Effector memory CD8-positive, alpha-beta T cell (primary cell): ENCODE data around the gene OR13J1.
A peak's percentile ranks its signal among the peaks of the same experiment; 100 is the strongest.
"Not testable (repeated sequence)": the region's sequence is repeated elsewhere in the genome, so short reads cannot be mapped to it uniquely, and the experiment has no call there.

Source experiments
- ATAC-seq: fragments of 150-1000 bp; cut with Tn5 transposase; replicated peaks from 2 replicates; pipeline ENCODE4 v1.10.0; 2021; ENCODE audit warnings: mild to moderate bottlenecking, moderate library complexity
- DNase-seq, 3 experiments: peaks; one replicate each; pipeline ENCODE4 v3.0.0; 2021
- H3K27ac Mint-ChIP-seq, 2 donors: one replicate each; pipeline ENCODE4 v1.8.0; 2022; ENCODE audit warnings: mild to moderate bottlenecking in 2 of 2, mixed read lengths in 2 of 2, moderate library complexity in 2 of 2
- H3K27me3 Mint-ChIP-seq, 2 donors: one replicate each; pipeline ENCODE4 v1.8.0; 2022; ENCODE audit warnings: mixed read lengths in 2 of 2
- H3K36me3 Mint-ChIP-seq: one replicate; pipeline ENCODE4 v1.8.0; 2022; ENCODE audit warnings: mild to moderate bottlenecking, moderate library complexity, mixed read lengths; ENCODE audit not compliant: insufficient read depth
- H3K4me1 Mint-ChIP-seq, 2 donors: one replicate each; pipeline ENCODE4 v1.8.0; 2022; ENCODE audit warnings: low read depth in 2 of 2, mixed read lengths in 2 of 2
- H3K4me3 Mint-ChIP-seq, 2 donors: one replicate each; pipeline ENCODE4 v1.8.0; 2022; ENCODE audit warnings: mild to moderate bottlenecking in 2 of 2, mixed read lengths in 2 of 2, moderate library complexity in 2 of 2
- H3K9me3 Mint-ChIP-seq, 2 donors: one replicate each; pipeline ENCODE4 v1.8.0; 2022; ENCODE audit warnings: mixed read lengths in 2 of 2

The OR13J1 gene

DNA sequence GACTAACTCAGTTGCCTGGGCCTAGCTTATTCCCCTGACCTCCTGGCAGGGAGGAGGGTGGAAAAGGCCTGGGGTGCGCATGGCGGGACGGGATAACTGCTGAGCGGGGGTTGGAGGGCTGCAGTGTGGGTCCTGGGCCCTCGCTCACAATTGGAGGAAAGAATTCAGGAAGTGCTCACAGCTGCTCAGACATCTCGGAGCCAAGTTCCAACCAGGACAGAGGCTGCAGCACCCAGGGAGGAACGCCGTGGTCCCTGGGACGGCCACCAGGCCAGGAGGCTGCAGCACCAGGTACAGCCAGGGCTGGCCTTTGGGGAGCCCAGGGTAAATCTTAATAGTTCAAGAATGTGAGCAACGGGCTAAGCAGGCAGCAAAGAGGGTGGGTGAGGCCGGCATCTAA, 39.1 kb upstream of the OR13J1 start, which contains the start of gene SPAAR:
Gene SPAAR, plus strand, starts transcription at position 217 of the 400 bp plus-strand sequence. CDS start 974 bp downstream, outside the sequence.
- peaks cover 12 to 14% of the 10 kb centered on the region in 2 donors for H3K4me1 Mint-ChIP-seq
- ATAC-seq (no peak), DNase-seq (no peak)
- peak within 1 kb of the TSS; percentile 25 to 67 for H3K27ac Mint-ChIP-seq
- H3K36me3 Mint-ChIP-seq: no peaks in the 10 kb centered on the region
- H3K27me3 Mint-ChIP-seq: peaks cover 0 to 8% of the 10 kb centered on the region in 2 donors
- H3K9me3 Mint-ChIP-seq: no peaks in the 10 kb centered on the region
- peak within 1 kb of the TSS in 1 of 2 donors; percentile 45 for H3K4me3 Mint-ChIP-seq

DNA sequence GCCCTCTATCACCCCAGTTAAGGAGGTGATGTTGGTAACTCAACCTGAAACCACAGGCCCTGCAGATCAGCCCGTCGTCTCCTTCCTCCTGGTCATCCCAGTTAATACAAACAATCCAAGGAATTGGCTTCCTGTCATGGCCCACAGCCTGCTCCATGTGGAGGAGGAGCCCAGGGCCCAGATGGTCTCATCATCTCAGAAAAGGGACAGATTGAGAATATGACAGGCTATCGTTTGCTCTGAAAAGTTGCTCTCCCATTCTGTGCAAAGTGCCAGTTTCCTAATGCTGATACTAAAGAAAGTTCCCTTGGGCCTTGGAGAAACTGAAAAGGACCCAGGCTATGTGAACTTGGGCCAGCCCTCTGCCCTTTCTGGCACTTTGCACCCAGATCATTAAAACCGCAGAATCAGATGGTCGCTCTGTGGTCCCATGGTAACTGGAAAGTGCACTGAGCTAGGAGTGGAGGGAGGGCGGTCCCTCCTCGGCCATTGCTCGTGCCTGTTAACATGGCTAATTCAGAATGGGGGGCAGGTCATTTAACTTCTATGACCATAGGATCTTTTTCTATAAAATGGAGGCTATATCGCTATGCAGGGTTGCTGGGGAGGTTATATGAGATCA, 38.4 kb upstream of the OR13J1 start:
- Mint-ChIP-seq H3K4me3 (peak overlapping the region in 1 of 2 donors; percentile 45), H3K4me1 (peaks cover 12 to 14% of the 10 kb centered on the region in 2 donors), H3K9me3 (no peaks in the 10 kb centered on the region), H3K27ac (peak overlapping the region; percentile 25 to 67), H3K36me3 (no peaks in the 10 kb centered on the region), H3K27me3 (peaks cover 0 to 8% of the 10 kb centered on the region in 2 donors)
- DNase-seq (no peak), ATAC-seq (no peak)

DNA sequence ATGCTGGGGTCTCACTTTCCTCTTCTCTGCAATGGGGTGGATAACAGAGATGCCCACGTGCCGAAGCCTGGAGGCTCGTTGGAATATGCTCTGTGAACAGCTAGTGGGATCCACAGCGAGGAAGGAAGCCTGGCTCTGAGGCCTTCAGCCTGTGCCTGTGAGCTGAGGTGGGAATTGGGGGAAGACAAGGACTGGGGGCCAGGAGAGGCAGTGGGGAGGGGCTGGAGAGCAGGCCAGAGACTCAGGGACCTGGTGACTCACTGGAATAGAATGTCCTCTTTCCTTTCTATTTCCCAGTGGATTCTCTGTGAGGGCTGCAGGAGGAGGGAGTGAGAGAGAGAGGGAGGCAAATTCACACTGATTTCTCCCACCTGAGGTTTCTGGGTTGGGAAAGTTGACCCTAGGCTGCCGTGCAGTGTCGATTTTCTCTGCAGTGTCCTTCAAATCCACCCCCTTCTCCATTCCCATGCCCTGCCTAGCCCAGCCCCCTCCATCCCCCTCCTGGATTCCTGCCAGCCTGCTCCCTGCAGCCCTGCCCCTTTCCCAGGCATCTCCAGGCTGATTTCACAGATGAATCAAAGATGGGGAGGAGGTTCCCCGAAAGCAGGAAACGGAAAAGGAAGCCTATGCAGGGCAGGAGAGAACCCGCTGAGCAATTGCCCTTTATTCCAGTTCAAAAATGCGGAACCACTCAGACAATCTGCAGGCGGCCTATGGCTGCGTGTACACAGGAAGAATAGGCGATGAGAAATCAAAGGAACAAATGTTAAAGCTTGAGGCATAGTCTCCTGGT, 37.7 kb upstream of the OR13J1 start:
- ATAC-seq (no peak), DNase-seq (no peak)
- Mint-ChIP-seq H3K4me1 (peaks cover 12 to 17% of the 10 kb centered on the region in 2 donors), H3K9me3 (no peaks in the 10 kb centered on the region), H3K27ac (no peak overlapping the region), H3K27me3 (peaks cover 0 to 8% of the 10 kb centered on the region in 2 donors), H3K36me3 (no peaks in the 10 kb centered on the region), H3K4me3 (no peak overlapping the region)

DNA sequence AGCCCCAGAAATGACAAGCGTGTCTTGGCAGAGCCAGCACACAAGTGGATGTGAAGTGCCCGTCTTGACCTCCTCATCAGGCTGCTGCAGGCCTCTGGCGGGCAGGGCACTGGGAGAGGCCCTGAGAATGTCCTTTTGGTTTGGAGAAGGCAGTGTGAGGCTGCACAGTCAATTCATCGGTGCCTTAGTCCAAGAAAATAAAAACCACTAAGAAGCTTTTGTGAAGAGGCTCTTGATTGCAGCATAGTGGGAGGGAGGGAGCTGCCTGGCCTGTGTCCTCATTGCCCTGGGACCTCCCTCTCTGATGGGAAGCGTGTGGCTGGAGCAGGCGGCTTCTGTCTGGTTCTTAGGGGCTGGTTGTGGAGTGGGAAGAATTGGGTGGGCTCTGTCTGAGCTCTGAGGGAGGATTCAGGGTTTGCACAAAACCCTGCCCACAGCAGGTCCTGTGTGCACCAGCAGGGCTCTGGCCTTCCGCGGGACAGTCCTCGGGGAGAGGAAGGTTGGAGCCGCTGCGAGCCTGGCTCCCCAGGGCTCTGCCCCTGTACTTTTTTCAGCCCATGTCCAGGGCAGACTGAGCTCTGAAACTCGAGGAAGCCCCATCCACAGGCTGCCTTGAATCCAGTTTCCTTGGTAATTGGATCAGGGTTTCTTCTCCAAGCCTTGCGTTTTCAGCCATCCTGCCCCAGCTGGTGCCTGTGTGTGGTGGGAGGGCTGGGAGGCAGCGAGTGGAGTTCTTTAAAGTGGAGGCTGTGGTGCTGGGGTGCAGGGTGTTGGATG, 36.9 kb upstream of the OR13J1 start:
- Mint-ChIP-seq H3K36me3 (no peaks in the 10 kb centered on the region), H3K4me3 (no peak overlapping the region), H3K27me3 (peaks cover 4 to 16% of the 10 kb centered on the region in 2 donors), H3K4me1 (peaks cover 12 to 15% of the 10 kb centered on the region in 2 donors), H3K27ac (peak overlapping the region in 1 of 2 donors; percentile 44), H3K9me3 (no peaks in the 10 kb centered on the region)
- ATAC-seq (no peak), DNase-seq (no peak)

DNA sequence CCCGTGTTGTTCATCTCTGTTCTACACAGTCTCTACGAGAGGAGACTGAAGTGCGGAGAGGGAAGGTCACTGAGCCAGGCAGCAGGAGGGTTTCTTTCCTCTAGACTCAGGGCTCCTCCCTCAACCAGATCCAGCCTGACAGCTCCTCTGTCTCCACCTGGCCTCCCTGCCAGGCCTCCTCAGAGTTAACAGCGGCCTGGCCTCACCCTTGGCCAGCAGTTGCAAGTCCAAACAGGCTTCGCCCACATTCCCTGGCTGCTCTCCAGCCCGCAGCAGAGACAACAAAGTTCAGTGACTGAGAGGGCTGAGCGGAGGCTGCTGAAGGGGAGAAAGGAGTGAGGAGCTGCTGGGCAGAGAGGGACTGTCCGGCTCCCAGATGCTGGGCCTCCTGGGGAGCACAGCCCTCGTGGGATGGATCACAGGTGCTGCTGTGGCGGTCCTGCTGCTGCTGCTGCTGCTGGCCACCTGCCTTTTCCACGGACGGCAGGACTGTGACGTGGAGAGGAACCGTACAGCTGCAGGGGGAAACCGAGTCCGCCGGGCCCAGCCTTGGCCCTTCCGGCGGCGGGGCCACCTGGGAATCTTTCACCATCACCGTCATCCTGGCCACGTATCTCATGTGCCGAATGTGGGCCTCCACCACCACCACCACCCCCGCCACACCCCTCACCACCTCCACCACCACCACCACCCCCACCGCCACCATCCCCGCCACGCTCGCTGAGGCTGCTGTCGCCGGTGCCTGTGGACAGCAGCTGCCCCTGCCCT, 35.9 kb upstream of the OR13J1 start, which contains the start of gene HRCT1:
Gene HRCT1, plus strand, starts transcription at position 291 of the 768 bp plus-strand sequence. Its CDS starts 86 bp downstream, at position 377.
- no peaks in the 10 kb centered on the region for H3K9me3 Mint-ChIP-seq
- no peaks in the 10 kb centered on the region for H3K36me3 Mint-ChIP-seq
- ATAC-seq (no peak), DNase-seq (no peak)
- peak within 1 kb of the TSS in 1 of 2 donors; percentile 44 for H3K27ac Mint-ChIP-seq
- H3K27me3 Mint-ChIP-seq: peaks cover 6 to 26% of the 10 kb centered on the region in 2 donors
- peaks cover 9 to 12% of the 10 kb centered on the region in 2 donors for H3K4me1 Mint-ChIP-seq
- no peak within 1 kb of the TSS for H3K4me3 Mint-ChIP-seq

DNA sequence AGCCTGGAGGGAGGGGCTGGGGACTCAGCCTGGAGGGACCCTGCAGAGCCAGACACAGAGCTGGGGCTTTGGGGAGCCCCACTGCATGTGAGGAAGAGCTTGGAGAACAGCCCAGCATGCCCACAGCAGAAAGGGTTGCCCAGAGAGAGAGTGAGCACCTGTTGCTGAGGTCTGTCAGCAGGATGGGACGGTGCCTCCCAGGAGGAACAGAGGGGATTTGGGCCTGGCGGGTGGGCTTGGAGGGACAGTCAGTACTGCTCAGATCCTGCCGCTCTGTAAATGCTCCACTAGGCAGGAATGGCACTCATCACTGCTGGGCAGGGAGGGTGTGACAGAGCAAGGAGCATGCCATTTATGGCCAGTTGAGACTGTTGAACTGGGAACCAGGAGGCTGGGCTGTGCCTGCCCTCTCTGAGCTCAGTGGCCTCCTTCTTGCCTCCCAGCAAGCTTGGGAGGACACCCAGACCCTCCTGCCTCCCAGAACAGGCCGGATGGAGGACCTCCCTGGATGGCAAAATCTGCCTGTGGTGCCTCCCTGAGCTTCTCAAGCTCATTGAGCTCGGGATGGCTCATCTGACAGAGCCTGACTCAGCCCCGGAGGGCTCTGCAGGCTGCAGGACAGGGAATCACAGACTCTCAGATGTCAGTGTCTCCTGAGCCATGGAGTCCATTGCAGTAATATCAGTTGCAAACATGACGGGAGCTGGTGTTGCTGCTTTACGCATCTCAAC, 35.0 kb upstream of the OR13J1 start:
- Mint-ChIP-seq H3K9me3 (no peaks in the 10 kb centered on the region), H3K4me3 (no peak overlapping the region), H3K36me3 (no peaks in the 10 kb centered on the region), H3K27ac (peak overlapping the region in 1 of 2 donors; percentile 51), H3K27me3 (peaks cover 11 to 33% of the 10 kb centered on the region in 2 donors), H3K4me1 (peaks cover 4 to 7% of the 10 kb centered on the region in 2 donors)
- DNase-seq (no peak), ATAC-seq (no peak)

DNA sequence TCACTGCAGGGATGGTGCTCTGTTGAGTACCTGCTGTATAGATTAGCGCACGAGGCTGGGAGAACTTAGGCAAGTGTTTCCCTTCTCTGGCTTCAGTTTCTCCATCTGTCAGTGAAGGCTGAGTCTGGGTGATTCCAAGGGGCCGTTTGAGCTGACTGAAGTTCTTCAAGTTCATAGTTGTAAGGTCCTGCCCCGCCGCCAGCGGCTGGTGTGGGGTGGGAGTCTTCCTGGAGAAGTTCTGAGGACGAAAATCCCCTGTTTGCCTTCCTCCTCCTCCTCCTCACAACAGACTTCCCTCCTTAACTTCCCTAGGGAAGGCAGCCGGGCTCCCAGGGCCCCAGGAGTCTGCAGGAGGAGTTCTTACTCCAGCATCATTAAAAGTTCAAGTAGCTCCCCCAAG, 34.1 kb upstream of the OR13J1 start:
- no peaks in the 10 kb centered on the region for H3K9me3 Mint-ChIP-seq
- H3K4me3 Mint-ChIP-seq: no peak overlapping the region
- ATAC-seq (no peak), DNase-seq (no peak)
- H3K27ac Mint-ChIP-seq: peak overlapping the region in 1 of 2 donors; percentile 51
- peaks cover 12 to 36% of the 10 kb centered on the region in 2 donors for H3K27me3 Mint-ChIP-seq
- peaks cover 4 to 7% of the 10 kb centered on the region in 2 donors for H3K4me1 Mint-ChIP-seq
- H3K36me3 Mint-ChIP-seq: no peaks in the 10 kb centered on the region

DNA sequence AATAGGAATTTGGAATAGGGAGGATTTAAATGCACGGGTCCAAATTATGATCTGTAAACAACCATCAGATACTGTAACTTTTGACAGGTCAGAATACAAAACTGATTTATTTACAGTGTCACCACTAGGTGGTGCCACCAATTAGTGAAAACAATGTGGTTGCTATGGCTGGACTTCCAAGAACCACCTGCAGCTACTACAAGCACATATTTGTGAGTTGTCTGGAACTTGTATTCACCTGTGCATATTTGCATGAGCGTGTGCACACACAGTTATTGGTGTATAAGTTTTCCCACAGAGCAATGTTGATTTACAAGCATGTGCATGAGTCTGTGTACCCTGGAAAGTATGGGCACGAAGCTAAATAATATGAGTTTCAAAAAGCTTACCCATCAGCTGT, 32.8 kb upstream of the OR13J1 start:
- no peak overlapping the region for H3K4me3 Mint-ChIP-seq
- peak; percentile 58 for ATAC-seq
- peaks cover 17 to 42% of the 10 kb centered on the region in 2 donors for H3K27me3 Mint-ChIP-seq
- H3K27ac Mint-ChIP-seq: no peak overlapping the region
- peaks cover 3 to 4% of the 10 kb centered on the region in 2 donors for H3K4me1 Mint-ChIP-seq
- no peaks in the 10 kb centered on the region for H3K9me3 Mint-ChIP-seq
- no peaks in the 10 kb centered on the region for H3K36me3 Mint-ChIP-seq
- DNase-seq: peak; percentile 24 to 38 (median 27)

DNA sequence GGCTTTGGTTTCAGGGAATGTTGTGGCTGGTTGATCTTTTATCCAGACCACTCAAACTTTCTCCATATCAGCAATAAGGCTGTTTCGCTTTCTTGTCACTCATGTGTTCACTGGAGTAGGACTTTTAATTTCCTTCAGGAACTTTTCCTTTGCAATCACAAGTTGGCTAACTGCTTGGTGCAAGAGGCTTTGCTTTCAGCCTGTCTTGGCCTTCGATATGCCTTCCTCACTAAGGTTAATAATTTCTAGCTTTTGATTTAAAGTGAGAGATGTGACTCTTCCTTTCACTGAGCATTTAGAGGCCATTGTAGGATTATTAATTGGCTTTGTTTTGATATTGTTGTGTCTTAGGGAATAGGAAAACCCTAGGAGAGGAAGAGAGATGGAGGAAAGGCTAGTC, 28.8 kb upstream of the OR13J1 start:
- H3K9me3 Mint-ChIP-seq: no peaks in the 10 kb centered on the region
- H3K4me3 Mint-ChIP-seq: no peak overlapping the region
- peaks cover 0 to 4% of the 10 kb centered on the region in 2 donors for H3K4me1 Mint-ChIP-seq
- H3K36me3 Mint-ChIP-seq: no peaks in the 10 kb centered on the region
- H3K27ac Mint-ChIP-seq: peak overlapping the region in 1 of 2 donors; percentile 15
- no peak for DNase-seq
- peaks cover 38 to 55% of the 10 kb centered on the region in 2 donors for H3K27me3 Mint-ChIP-seq
- no peak for ATAC-seq

DNA sequence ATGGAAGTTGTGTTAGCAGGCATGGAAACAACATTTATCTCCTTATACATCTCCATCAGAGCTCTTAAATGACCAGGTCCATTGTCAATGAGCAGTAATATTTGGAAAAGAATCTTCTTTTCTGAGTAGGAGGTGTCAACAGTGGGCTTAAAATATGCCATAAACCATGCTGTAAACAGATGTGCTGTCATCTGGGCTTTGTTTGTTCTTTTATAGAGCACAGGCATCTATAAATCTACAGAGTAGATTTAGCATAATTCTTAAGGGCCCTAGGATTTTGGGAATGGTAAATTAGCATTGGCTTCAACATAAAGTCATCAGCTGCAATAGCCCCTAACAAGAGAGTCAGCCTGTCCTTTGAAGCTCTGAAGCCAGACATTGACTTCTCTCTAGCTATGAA, 28.1 kb upstream of the OR13J1 start:
- H3K4me1 Mint-ChIP-seq: peaks cover 0 to 4% of the 10 kb centered on the region in 2 donors
- no peak overlapping the region for H3K27ac Mint-ChIP-seq
- peaks cover 45 to 61% of the 10 kb centered on the region in 2 donors for H3K27me3 Mint-ChIP-seq
- no peak for DNase-seq
- H3K4me3 Mint-ChIP-seq: no peak overlapping the region
- ATAC-seq: no peak
- no peaks in the 10 kb centered on the region for H3K36me3 Mint-ChIP-seq
- H3K9me3 Mint-ChIP-seq: no peaks in the 10 kb centered on the region

DNA sequence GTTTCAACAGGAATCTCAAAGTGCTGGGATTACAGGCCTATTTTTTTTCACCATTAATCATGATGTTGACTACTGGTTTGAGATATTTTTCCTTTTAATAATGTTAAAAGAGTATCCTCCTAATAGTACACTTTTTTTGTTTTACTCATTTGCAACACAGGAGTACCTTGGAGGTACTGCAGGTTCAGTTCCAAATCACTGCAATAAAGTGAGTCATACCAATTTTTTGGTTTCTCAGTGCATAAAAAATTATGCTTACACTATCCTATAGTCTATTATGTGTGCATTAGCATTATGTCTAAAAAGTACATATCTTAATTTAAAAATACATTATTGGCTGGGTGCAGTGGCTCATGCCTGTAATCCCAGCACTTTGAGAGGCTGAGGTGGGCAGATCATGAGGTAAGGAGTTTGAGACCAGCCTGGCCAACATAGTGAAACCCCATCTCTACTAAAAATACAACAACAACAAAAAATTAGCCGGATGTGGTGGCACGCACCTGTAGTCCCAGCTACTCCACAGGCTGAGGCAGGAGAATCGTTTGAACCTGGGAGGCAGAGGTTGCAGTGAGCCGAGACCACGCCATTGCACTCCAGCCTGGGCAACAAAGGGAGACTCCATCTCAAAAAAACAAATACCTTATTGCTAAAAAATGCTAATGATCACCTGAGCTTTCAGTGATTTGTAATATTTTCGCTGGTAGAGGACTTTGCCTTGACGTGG, 27.3 kb upstream of the OR13J1 start:
- not testable (repeated sequence) for H3K27ac Mint-ChIP-seq, ATAC-seq

DNA sequence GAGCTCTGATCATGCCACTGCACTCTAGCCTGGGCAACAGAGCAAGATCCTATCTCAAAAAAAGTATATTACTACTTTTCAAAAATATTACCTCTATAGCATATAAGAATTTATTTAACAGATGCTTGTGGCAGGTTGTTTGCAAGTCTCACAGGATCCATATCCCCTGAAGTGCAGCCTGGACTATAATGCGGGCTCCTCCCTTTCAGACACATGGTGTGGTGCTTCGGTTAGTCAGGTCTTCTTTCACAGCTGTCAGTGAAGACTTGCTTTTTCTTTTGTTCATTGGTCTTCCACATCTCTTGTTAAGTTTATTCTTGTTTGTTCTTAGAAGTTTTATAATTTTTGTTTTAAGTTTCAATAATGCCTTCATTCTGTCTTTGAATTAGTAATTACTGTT, 26.4 kb upstream of the OR13J1 start:
- Mint-ChIP-seq H3K4me3 (no peak overlapping the region), H3K9me3 (no peaks in the 10 kb centered on the region), H3K27ac (no peak overlapping the region), H3K4me1 (no peaks in the 10 kb centered on the region), H3K27me3 (peaks cover 54 to 62% of the 10 kb centered on the region in 2 donors), H3K36me3 (no peaks in the 10 kb centered on the region)
- ATAC-seq (no peak), DNase-seq (no peak)

More for the DNA sequence above, 27.3 kb upstream of the OR13J1 start:
- not testable (repeated sequence) for H3K4me1 Mint-ChIP-seq, H3K4me3 Mint-ChIP-seq, H3K36me3 Mint-ChIP-seq, H3K9me3 Mint-ChIP-seq, DNase-seq
- H3K27me3 Mint-ChIP-seq: peaks cover 52 to 63% of the 10 kb centered on the region in 2 donors
